ENCODE results near the gene ATP5PB.

DNA sequence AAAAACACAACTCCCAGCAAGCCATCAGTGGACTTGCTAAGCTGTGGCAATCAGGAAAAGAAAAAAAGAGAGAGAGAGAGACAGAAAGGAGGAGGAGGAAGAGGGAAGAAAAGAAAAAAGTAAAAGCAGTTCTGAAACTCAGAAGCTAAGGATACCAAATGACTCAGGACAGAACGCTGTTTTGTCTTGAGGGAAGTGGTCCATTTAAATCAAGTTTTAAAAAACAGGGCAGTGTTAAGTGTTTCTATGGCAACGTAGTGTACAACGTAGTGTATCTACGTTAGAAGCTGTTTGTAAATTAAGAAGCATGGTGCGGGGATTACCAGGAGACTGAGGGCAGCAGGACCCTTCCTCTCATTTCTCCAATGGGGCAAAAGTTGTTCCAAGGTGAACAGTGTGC lies 48.3 kb downstream of the ATP5PB start:
- TF ChIP-seq, protein P1, sequence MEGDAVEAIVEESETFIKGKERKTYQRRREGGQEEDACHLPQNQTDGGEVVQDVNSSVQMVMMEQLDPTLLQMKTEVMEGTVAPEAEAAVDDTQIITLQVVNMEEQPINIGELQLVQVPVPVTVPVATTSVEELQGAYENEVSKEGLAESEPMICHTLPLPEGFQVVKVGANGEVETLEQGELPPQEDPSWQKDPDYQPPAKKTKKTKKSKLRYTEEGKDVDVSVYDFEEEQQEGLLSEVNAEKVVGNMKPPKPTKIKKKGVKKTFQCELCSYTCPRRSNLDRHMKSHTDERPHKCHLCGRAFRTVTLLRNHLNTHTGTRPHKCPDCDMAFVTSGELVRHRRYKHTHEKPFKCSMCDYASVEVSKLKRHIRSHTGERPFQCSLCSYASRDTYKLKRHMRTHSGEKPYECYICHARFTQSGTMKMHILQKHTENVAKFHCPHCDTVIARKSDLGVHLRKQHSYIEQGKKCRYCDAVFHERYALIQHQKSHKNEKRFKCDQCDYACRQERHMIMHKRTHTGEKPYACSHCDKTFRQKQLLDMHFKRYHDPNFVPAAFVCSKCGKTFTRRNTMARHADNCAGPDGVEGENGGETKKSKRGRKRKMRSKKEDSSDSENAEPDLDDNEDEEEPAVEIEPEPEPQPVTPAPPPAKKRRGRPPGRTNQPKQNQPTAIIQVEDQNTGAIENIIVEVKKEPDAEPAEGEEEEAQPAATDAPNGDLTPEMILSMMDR (IDR thresholded peaks at IDR 0.05), result no peak
- no peak for TF ChIP-seq POLR2A (IDR thresholded peaks at IDR 0.05)

Data from transverse colon (tissue), 3 donors.